HepG2 (cell line): ENCODE data around the gene PSMG3. TPM values are rescaled to one million over a fixed set of nuclear protein-coding genes. Genes with fewer than 3 reads are reported as not detected.

Experiments
- AKAP8 ChIP-seq: sonication (generic); formaldehyde crosslinking; IDR thresholded peaks from 2 replicates; pipeline ENCODE4 v1.5.1; 2020; ENCODE audit warnings: mild to moderate bottlenecking, missing genetic modification reagents
- ESRRA ChIP-seq: sonication (generic); formaldehyde crosslinking; IDR thresholded peaks from 2 replicates; pipeline ENCODE4 v1.5.1; 2020; ENCODE audit warnings: mild to moderate bottlenecking, low read depth, missing genetic modification reagents
- MEF2D ChIP-seq: sonication (generic); formaldehyde crosslinking; IDR thresholded peaks from 2 replicates; pipeline ENCODE4 v1.5.1; 2020; ENCODE audit warnings: mild to moderate bottlenecking, missing genetic modification reagents
- NCOA1 ChIP-seq: sonication (generic); formaldehyde crosslinking; IDR thresholded peaks from 2 replicates; pipeline ENCODE4 v1.9.0; 2021; ENCODE audit warnings: missing genetic modification reagents
- PCBP1 ChIP-seq: fragments of 200-400 bp; formaldehyde crosslinking; IDR thresholded peaks from 2 replicates; pipeline ENCODE4 v1.6.1; 2017; ENCODE audit warnings: mild to moderate bottlenecking, low read depth, low read length, borderline replicate concordance
- RARA ChIP-seq: IDR thresholded peaks from 2 replicates; pipeline ENCODE4 v1.6.1; 2016; ENCODE audit warnings: missing genetic modification reagents, missing compliant biosample characterization
- TCF7 ChIP-seq: sonication (generic); IDR thresholded peaks from 2 replicates; pipeline ENCODE4 v1.6.1; 2016; ENCODE audit warnings: antibody characterized with exemption, low read depth
- ZNF20 ChIP-seq: sonication (generic); formaldehyde crosslinking; IDR thresholded peaks from 2 replicates; pipeline ENCODE4 v1.4.0; 2020; ENCODE audit warnings: mild to moderate bottlenecking, moderate library complexity, missing genetic modification reagents
- ZNF747 ChIP-seq: sonication (generic); formaldehyde crosslinking; IDR thresholded peaks from 2 replicates; pipeline ENCODE4 v1.8.1; 2023; ENCODE audit warnings: missing genetic modification reagents, mild to moderate bottlenecking, borderline replicate concordance
- ZNF883 ChIP-seq: sonication (generic); formaldehyde crosslinking; IDR thresholded peaks from 2 replicates; pipeline ENCODE4 v1.5.1; 2020; ENCODE audit warnings: mild to moderate bottlenecking, missing genetic modification reagents; ENCODE audit errors: not compliant biosample characterization
- polyA plus RNA-seq, 8 experiments: library from polyadenylated mRNA; depleted of rRNA in 3 of 8; stranded (reverse) in 7 of 8; unstranded in 1 of 8; fragments of >200 nt; fragmentation: Illumina TruSeq in 4 of 8; extraction: Trizol in 4 of 8; gene quantifications; 2 replicates each; pipeline versions ENCODE4 v1.2.1 to v1.2.3, GENCODE V29; 2011 to 2016; ENCODE audit warnings: low read depth in 4 of 8, missing spikeins in 1 of 8, mixed read lengths in 1 of 8; ENCODE audit not compliant: insufficient read depth in 1 of 8
- total RNA-seq, 5 experiments: library from RNA; depleted of rRNA; stranded (reverse); fragments of >200 nt; fragmentation: Illumina TruSeq; extraction: Trizol; gene quantifications; 2 replicates each; pipeline ENCODE4 v1.2.3, GENCODE V29; 2016; ENCODE audit warnings: low read depth in 1 of 5
- TF ChIP-seq, protein P1 (sequence below): sonication (generic); formaldehyde crosslinking; IDR thresholded peaks from 2 replicates; pipeline ENCODE4 v1.4.0; 2020; ENCODE audit warnings: mild to moderate bottlenecking, missing genetic modification reagents
- TF ChIP-seq, protein P2 (sequence below): sonication (generic); formaldehyde crosslinking; IDR thresholded peaks from 2 replicates; pipeline ENCODE4 v1.4.0; 2020; ENCODE audit warnings: missing genetic modification reagents
- TF ChIP-seq, protein P3 (sequence below): sonication (generic); formaldehyde crosslinking; IDR thresholded peaks from 2 replicates; pipeline ENCODE4 v1.5.0; 2020; ENCODE audit warnings: missing genetic modification reagents
- TF ChIP-seq, protein P4 (sequence below): sonication (generic); formaldehyde crosslinking; IDR thresholded peaks from 2 replicates; pipeline ENCODE4 v1.5.1; 2020; ENCODE audit warnings: missing genetic modification reagents, mild to moderate bottlenecking, borderline replicate concordance
- TF ChIP-seq, protein P5 (sequence below): IDR thresholded peaks from 2 replicates; pipeline ENCODE4 v1.6.1; 2016; ENCODE audit warnings: missing compliant biosample characterization, missing genetic modification reagents, borderline replicate concordance
- TF ChIP-seq, protein P6 (sequence below): sonication (generic); formaldehyde crosslinking; IDR thresholded peaks from 2 replicates; pipeline ENCODE4 v1.5.1; 2020; ENCODE audit warnings: mild to moderate bottlenecking, missing genetic modification reagents, moderate library complexity
- TF ChIP-seq, protein P7 (sequence below): sonication (generic); formaldehyde crosslinking; IDR thresholded peaks from 2 replicates; pipeline ENCODE4 v1.8.0; 2022; ENCODE audit warnings: missing genetic modification reagents, mild to moderate bottlenecking, inconsistent platforms, borderline replicate concordance

Gene PSMG3
- total and polyA plus RNA-seq, 2 of the 13 experiments (the other 11 are each of a cell fraction or from before 2014, with no cell fraction given) = 29.6 to 48.4 TPM

DNA sequence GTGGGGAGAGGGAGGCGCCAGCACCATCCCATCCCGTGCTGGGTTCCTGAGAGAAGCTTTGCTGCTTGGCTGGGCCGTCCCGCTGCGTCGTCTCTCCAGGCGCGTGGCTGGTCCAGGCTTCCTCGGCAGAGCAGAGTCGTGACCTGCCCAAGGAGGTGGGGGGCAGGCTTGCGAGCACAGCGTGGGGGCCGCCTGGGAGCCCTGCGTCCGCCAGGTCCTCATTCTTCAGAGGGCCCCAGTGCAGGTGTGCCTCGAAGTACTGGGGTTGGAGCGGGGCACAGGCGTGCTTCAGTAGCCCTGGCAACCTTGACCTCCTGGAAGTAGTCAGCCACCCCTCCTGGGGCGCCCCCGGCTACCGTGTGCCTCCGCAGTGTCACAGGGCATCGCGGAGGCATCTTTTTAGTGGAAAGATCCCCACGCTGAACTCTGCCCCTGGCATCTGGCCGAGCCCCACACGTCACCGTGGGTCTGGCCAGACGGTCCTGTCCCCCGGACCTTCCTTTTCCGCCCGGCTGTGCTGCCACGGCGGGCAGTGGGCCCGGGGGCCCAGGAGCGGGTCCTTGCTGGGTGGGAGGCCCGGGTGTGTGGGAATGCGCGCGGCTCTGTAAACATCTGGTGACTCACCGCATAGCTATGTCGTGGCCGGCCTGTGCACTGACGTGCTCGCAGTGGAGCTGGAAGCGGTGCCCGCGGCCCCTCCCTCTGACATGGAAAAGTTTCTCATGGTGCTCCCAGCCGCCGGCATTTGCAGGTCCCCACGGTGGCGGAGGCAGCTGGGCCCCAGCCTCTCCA lies 32.9 kb downstream of the PSMG3 start (continued):
- TF ChIP-seq, protein P1, sequence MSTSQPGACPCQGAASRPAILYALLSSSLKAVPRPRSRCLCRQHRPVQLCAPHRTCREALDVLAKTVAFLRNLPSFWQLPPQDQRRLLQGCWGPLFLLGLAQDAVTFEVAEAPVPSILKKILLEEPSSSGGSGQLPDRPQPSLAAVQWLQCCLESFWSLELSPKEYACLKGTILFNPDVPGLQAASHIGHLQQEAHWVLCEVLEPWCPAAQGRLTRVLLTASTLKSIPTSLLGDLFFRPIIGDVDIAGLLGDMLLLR (CRISPR knock-in tag) = no peak
- TF ChIP-seq PCBP1 (peak; percentile 23; the same call in 1 of the 2 replicates), AKAP8 (CRISPR knock-in tag) (0 out of 2 replicates have a peak, but pooled peaks have one; percentile 54), ESRRA (CRISPR knock-in tag) (0 out of 2 replicates have a peak, but pooled peaks have one; percentile 58), RARA (CRISPR knock-in tag) (peak; percentile 78), ZNF747 (CRISPR knock-in tag) (peak; percentile 73; the same call in 1 of the 2 replicates), ZNF20 (no peak), NCOA1 (CRISPR knock-in tag) (peak; percentile 89), TCF7 (no peak), ZNF883 (CRISPR knock-in tag) (peak; percentile 33), MEF2D (CRISPR knock-in tag) (no peak; the same call in 1 of the 2 replicates)
- TF ChIP-seq, protein P2, sequence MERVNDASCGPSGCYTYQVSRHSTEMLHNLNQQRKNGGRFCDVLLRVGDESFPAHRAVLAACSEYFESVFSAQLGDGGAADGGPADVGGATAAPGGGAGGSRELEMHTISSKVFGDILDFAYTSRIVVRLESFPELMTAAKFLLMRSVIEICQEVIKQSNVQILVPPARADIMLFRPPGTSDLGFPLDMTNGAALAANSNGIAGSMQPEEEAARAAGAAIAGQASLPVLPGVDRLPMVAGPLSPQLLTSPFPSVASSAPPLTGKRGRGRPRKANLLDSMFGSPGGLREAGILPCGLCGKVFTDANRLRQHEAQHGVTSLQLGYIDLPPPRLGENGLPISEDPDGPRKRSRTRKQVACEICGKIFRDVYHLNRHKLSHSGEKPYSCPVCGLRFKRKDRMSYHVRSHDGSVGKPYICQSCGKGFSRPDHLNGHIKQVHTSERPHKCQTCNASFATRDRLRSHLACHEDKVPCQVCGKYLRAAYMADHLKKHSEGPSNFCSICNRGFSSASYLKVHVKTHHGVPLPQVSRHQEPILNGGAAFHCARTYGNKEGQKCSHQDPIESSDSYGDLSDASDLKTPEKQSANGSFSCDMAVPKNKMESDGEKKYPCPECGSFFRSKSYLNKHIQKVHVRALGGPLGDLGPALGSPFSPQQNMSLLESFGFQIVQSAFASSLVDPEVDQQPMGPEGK (CRISPR knock-in tag) = peak; percentile 94
- TF ChIP-seq, protein P3, sequence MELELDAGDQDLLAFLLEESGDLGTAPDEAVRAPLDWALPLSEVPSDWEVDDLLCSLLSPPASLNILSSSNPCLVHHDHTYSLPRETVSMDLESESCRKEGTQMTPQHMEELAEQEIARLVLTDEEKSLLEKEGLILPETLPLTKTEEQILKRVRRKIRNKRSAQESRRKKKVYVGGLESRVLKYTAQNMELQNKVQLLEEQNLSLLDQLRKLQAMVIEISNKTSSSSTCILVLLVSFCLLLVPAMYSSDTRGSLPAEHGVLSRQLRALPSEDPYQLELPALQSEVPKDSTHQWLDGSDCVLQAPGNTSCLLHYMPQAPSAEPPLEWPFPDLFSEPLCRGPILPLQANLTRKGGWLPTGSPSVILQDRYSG = 0 out of 2 replicates have a peak, but pooled peaks have one; percentile 61
- TF ChIP-seq, protein P4, sequence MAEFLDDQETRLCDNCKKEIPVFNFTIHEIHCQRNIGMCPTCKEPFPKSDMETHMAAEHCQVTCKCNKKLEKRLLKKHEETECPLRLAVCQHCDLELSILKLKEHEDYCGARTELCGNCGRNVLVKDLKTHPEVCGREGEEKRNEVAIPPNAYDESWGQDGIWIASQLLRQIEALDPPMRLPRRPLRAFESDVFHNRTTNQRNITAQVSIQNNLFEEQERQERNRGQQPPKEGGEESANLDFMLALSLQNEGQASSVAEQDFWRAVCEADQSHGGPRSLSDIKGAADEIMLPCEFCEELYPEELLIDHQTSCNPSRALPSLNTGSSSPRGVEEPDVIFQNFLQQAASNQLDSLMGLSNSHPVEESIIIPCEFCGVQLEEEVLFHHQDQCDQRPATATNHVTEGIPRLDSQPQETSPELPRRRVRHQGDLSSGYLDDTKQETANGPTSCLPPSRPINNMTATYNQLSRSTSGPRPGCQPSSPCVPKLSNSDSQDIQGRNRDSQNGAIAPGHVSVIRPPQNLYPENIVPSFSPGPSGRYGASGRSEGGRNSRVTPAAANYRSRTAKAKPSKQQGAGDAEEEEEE (CRISPR knock-in tag) = no peak
- TF ChIP-seq, protein P5, sequence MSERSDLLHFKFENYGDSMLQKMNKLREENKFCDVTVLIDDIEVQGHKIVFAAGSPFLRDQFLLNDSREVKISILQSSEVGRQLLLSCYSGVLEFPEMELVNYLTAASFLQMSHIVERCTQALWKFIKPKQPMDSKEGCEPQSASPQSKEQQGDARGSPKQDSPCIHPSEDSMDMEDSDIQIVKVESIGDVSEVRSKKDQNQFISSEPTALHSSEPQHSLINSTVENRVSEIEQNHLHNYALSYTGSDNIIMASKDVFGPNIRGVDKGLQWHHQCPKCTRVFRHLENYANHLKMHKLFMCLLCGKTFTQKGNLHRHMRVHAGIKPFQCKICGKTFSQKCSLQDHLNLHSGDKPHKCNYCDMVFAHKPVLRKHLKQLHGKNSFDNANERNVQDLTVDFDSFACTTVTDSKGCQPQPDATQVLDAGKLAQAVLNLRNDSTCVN (CRISPR knock-in tag) = peak; percentile 65; the same call in 1 of the 2 replicates
- TF ChIP-seq, protein P6, sequence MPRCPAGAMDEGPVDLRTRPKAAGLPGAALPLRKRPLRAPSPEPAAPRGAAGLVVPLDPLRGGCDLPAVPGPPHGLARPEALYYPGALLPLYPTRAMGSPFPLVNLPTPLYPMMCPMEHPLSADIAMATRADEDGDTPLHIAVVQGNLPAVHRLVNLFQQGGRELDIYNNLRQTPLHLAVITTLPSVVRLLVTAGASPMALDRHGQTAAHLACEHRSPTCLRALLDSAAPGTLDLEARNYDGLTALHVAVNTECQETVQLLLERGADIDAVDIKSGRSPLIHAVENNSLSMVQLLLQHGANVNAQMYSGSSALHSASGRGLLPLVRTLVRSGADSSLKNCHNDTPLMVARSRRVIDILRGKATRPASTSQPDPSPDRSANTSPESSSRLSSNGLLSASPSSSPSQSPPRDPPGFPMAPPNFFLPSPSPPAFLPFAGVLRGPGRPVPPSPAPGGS (CRISPR knock-in tag) = peak; percentile 76; the same call in 1 of the 2 replicates
- TF ChIP-seq, protein P7, sequence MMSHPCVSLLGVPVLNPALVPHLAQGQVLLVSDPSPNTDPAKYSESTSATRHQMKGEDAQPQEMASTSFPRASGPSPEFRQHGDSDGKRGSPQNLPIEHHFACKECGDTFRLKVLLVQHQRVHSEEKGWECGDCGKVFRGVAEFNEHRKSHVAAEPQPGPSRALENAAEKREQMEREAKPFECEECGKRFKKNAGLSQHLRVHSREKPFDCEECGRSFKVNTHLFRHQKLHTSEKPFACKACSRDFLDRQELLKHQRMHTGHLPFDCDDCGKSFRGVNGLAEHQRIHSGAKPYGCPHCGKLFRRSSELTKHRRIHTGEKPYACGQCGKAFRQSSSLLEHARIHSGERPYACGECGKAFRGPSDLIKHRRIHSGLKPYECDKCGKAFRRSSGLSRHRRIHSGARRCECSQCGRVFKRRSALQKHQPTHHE (CRISPR knock-in tag) = 0 out of 2 replicates have a peak, but pooled peaks have one; percentile 58
